Panc1 (cell line): ENCODE measurements around the gene SCN9A. TPM values are rescaled to one million over a fixed set of nuclear protein-coding genes. Genes with fewer than 3 reads are reported as not detected.

Experiments used
- ATAC-seq: fragments of 200-7000 bp; cut with Tn5 transposase; 2 replicates; pipeline ENCODE4 v1.9.1; 2020; ENCODE audit warnings: mild to moderate bottlenecking, moderate library complexity
- BruUV-seq: library from RNA; stranded (reverse); fragments of 400-500 nt; replicated peaks from 2 replicates; lab custom pipeline; 2021; lab: Mats Ljungman, UMichigan
- CTCF ChIA-PET: fragments of 300-600 bp; sonication (Branson Sonifier 250); formaldehyde crosslinking; loops from one replicate; lab custom pipeline; 2022; ENCODE audit warnings: antibody characterized with exemption; lab: Charles Lee
- POLR2A ChIA-PET: fragments of 300-600 bp; sonication (Branson Sonifier 250); formaldehyde crosslinking; loops from one replicate; lab custom pipeline; 2022; ENCODE audit warnings: antibody characterized with exemption; lab: Charles Lee
- DNase-seq: peaks from one replicate; pipeline ENCODE4 v3.0.0-alpha.2; 2010; ENCODE audit warnings: low read depth, low spot score
- H3K27ac ChIP-seq: 2 replicates; pipeline ENCODE4 v1.5.1; 2011; ENCODE audit warnings: mild to moderate bottlenecking, low read length, inconsistent platforms
- H3K27me3 ChIP-seq: fragments of 200-500 bp; sonication (Bioruptor generic); 2 replicates; pipeline ENCODE4 v1.6.0; 2014; ENCODE audit warnings: low read length, inconsistent platforms; ENCODE audit not compliant: control insufficient read depth, insufficient read depth
- H3K36me3 ChIP-seq: fragments of 200-500 bp; sonication (Bioruptor generic); 2 replicates; pipeline ENCODE4 v1.5.1; 2014; ENCODE audit warnings: inconsistent platforms, mild to moderate bottlenecking, low read length, moderate library complexity; ENCODE audit not compliant: control insufficient read depth, insufficient read depth
- H3K4me1 ChIP-seq: 2 replicates; pipeline ENCODE4 v1.5.1; 2011; ENCODE audit warnings: inconsistent platforms, mild to moderate bottlenecking, low read length, moderate library complexity; ENCODE audit not compliant: control insufficient read depth, insufficient read depth
- H3K4me3 ChIP-seq, 2 experiments: 2 replicates each; pipeline ENCODE4 v1.5.1; 2011 to 2012; ENCODE audit warnings: low read depth in 2 of 2, low read length in 2 of 2, mild to moderate bottlenecking in 2 of 2, inconsistent platforms in 1 of 2, moderate library complexity in 1 of 2
- H3K9me3 ChIP-seq: fragments of 200-500 bp; sonication (Bioruptor generic); 2 replicates; pipeline ENCODE4 v1.5.1; 2014; ENCODE audit warnings: low read depth, mild to moderate bottlenecking, inconsistent platforms, low read length, moderate library complexity; ENCODE audit not compliant: control insufficient read depth, insufficient read depth
- CTCF ChIP-seq: fragments of 450-650 bp; IDR thresholded peaks from 2 replicates; pipeline ENCODE4 v1.5.1; 2017; ENCODE audit warnings: mild to moderate bottlenecking
- POLR2AphosphoS5 ChIP-seq: IDR thresholded peaks from 2 replicates; pipeline ENCODE4 v1.6.1; 2012; ENCODE audit warnings: mild to moderate bottlenecking, low read depth, low read length, moderate library complexity
- REST ChIP-seq, 2 experiments: IDR thresholded peaks; 2 replicates each; pipeline ENCODE4 v1.6.1; 2011 to 2012; ENCODE audit warnings: low read depth in 2 of 2, control low read depth in 1 of 2, low read length in 1 of 2, mild to moderate bottlenecking in 1 of 2, moderate library complexity in 1 of 2; ENCODE audit not compliant: insufficient read depth in 1 of 2
- SIN3A ChIP-seq: IDR thresholded peaks from 2 replicates; pipeline ENCODE4 v1.6.1; 2012; ENCODE audit warnings: low read depth, mild to moderate bottlenecking, low read length, moderate library complexity, borderline replicate concordance; ENCODE audit not compliant: insufficient read depth
- TCF7L2 ChIP-seq: IDR thresholded peaks from 2 replicates; pipeline ENCODE4 v1.6.1; 2011; ENCODE audit warnings: mild to moderate bottlenecking, low read depth, low read length, inconsistent platforms
- in situ Hi-C: cut with HindIII; loops from 2 replicates; pipeline ENCODE4 v1.10.0; 2016; ENCODE audit warnings: low sequenced_read_pairs, low pct_unique_long_range_greater_than_20kb
- intact Hi-C: fragments of 100-400 bp; cut with micrococcal nuclease; formaldehyde crosslinking; loops from one replicate; pipeline ENCODE4 v1.10.0; 2022; ENCODE audit not compliant: unreplicated experiment
- total RNA-seq: library from RNA; stranded (reverse); gene quantifications from one replicate; pipeline ENCODE4 v1.2.1, GENCODE V29; 2021; ENCODE audit not compliant: unreplicated experiment

Gene SCN9A
- total RNA-seq, 1 experiment from 2014 or later, result 0.10 TPM

- Histone ChIP-seq H3K36me3 (no peaks in the 10 kb centered on the region), H3K27me3 (no peaks in the 10 kb centered on the region), H3K4me3 (no peak overlapping the region), H3K9me3 (no peaks in the 10 kb centered on the region), H3K27ac (no peak overlapping the region), H3K4me1 (no peaks in the 10 kb centered on the region)
- ChIA-PET CTCF (no interaction called here), POLR2A (no interaction called here)
- no TSS peak for BruUV-seq
- TF ChIP-seq CTCF (no peak), POLR2AphosphoS5 (no peak), REST (IDR thresholded peaks at IDR 0.05; ENCODE audit: insufficient read depth in 1 of 2, low read depth in 2 of 2, low read length in 1 of 2) (no peak), TCF7L2 (no peak), SIN3A (no peak)
- ATAC-seq (no peak), DNase-seq (no peak)
- in situ Hi-C loops, result no loop called here
- intact Hi-C loops, result no loop called here
Measured at GRCh38 chr2:166393008-166393407, 17.3 kb upstream of the SCN9A start.

GRCh38 chr2:166388481-166389070 lies 12.8 kb upstream of the SCN9A start:
- no peak overlapping the region for H3K27ac ChIP-seq
- H3K4me1 ChIP-seq, result no peaks in the 10 kb centered on the region
- no peak for DNase-seq
- H3K27me3 ChIP-seq, result no peaks in the 10 kb centered on the region
- in situ Hi-C loops, result no loop called here
- intact Hi-C loops, result no loop called here
- no peak overlapping the region for H3K4me3 ChIP-seq
- H3K36me3 ChIP-seq, result no peaks in the 10 kb centered on the region
- BruUV-seq, result no TSS peak
- no peak for ATAC-seq
- ChIA-PET CTCF (no interaction called here), POLR2A (no interaction called here)
- no peaks in the 10 kb centered on the region for H3K9me3 ChIP-seq
- TF ChIP-seq CTCF (no peak), SIN3A (no peak), TCF7L2 (no peak), REST (IDR thresholded peaks at IDR 0.05; ENCODE audit: insufficient read depth in 1 of 2, low read depth in 2 of 2, low read length in 1 of 2) (no peak), POLR2AphosphoS5 (no peak)
